ENCODE data around the gene NF2.

- TF ChIP-seq EP300 (IDR thresholded peaks at IDR 0.05; ENCODE audit: low read depth): no peak
- TF ChIP-seq CTCF (IDR thresholded peaks at IDR 0.05): no peak
- no peak for TF ChIP-seq POLR2A (IDR thresholded peaks at IDR 0.05)
Observed at GRCh38 chr22:29607426-29607825, 4.0 kb downstream of the NF2 start.

All from transverse colon (tissue), 3 donors.